H1 (cell line): ENCODE measurements around the gene ELAPOR1. TPM values are rescaled to one million over a fixed set of nuclear protein-coding genes. Genes with fewer than 3 reads are reported as not detected.

Experiments used
- KDM4A ChIP-seq: IDR thresholded peaks from one replicate; pipeline ENCODE4 v1.7.1; 2012; ENCODE audit warnings: low read depth, mild to moderate bottlenecking, moderate library complexity, low read length, inconsistent platforms; ENCODE audit not compliant: severe bottlenecking
- POU5F1 ChIP-seq: IDR thresholded peaks from 2 replicates; pipeline ENCODE4 v1.6.1; 2011; ENCODE audit warnings: low read depth, mild to moderate bottlenecking, low read length, moderate library complexity
- polyA plus RNA-seq, 7 experiments: library from polyadenylated mRNA; depleted of rRNA in 3 of 7; stranded (reverse) in 5 of 7; unstranded in 2 of 7; fragments of >200 nt in 5 of 7; fragments of 200-250 nt in 2 of 7; gene quantifications; 1 replicate in 5 of 7; 2 replicates in 1 of 7; 4 replicates in 1 of 7; pipeline versions ENCODE4 v1.2.1 to v1.2.3, GENCODE V29; 2011 to 2013; ENCODE audit warnings: missing spikeins in 2 of 7, mixed read lengths in 2 of 7
- total RNA-seq: library from RNA; stranded (reverse); fragmentation: NEBNext Ultra II Directional; extraction: Animal tissue kit (Norgen Biotek cat#: 25700); gene quantifications from 2 replicates; pipeline ENCODE4 v1.2.1, GENCODE V29; 2021

ELAPOR1 gene
- total and polyA plus RNA-seq, 2 of the 8 experiments (the other 6 are each of a cell fraction or from before 2014, with no cell fraction given), result 1.2 to 2.5 TPM

DNA sequence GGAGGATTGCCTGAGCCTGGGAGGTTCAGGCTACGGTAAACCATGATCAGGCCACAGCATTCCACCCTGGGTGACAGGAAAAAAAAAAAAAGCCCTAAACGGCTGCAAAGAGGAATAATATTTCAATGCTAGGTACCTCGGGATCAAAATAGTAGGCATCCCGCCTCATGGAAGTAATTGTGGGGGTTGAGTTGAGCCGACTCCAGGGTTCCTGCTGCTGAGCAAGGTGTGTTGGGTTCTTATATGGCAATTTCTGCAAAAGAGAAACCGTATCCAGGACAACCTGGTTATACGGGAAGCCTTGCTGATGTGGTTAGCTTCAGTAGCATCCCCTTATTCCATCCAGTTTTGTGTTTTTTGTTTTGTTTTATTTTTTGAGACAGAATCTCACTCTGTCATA, 6.1 kb upstream of the ELAPOR1 start (continued):
- TF ChIP-seq POU5F1 (no peak), KDM4A (no peak)
- TF ChIP-seq, all 59 proteins: peak for 0
